Measurements from ENCODE around the gene AZU1. TPM values are rescaled to one million over a fixed set of nuclear protein-coding genes. Genes with fewer than 3 reads are reported as not detected.

AZU1 gene
- total RNA-seq, 5 donors from 2014 or later (not counting 1 experiment from before 2014, with no cell fraction given): 0.20 to 1.2 (median 0.38) TPM

GRCh38 chr19:858868-859843 lies 31.5 kb downstream of the AZU1 start, which contains the start of gene CFD:
TSS of gene CFD (plus strand) at chr19:859664. CDS start at chr19:859690, 26 bp downstream.
- Histone ChIP-seq H3K27ac (ENCODE audit: low read length) (no peak within 1 kb of the TSS), H3K27me3 (replicated peaks in 1 of 2; ENCODE audit: control insufficient read depth in 2 of 2, extremely low read depth in 1 of 2, insufficient read depth in 2 of 2, low read length in 1 of 2) (peaks cover 0 to 59% of the 10 kb centered on the region in 2 experiments), H3K4me1 (ENCODE audit: control insufficient read depth in 1 of 2, extremely low read depth in 1 of 2, insufficient read depth in 2 of 2, low read length in 2 of 2) (peaks cover 7 to 37% of the 10 kb centered on the region in 2 experiments), H3K9me3 (no peaks in the 10 kb centered on the region), H3K4me3 (ENCODE audit: control insufficient read depth in 1 of 2, extremely low read depth in 1 of 2, low read length in 1 of 2) (peak within 1 kb of the TSS in 1 of 2 donors; percentile 23), H3K36me3 (ENCODE audit: control insufficient read depth in 2 of 2, extremely low read depth in 1 of 2, insufficient read depth in 1 of 2, low read length in 1 of 2) (no peaks in the 10 kb centered on the region)
- Mint-ChIP-seq H3K27ac (no peak within 1 kb of the TSS), H3K9me3 (no peaks in the 10 kb centered on the region), H3K36me3 (no peaks in the 10 kb centered on the region), H3K27me3 (peaks cover 0 to 9% of the 10 kb centered on the region in 2 donors), H3K4me3 (peak within 1 kb of the TSS; percentile 13 to 28 (median 17)), H3K4me1 (peaks cover 17 to 21% (median 19%) of the 10 kb centered on the region in 3 donors)
- 31% methylated on average over 15 of the region's 24 CpGs for WGBS (ENCODE audit: insufficient coverage)
- POLR2A ChIA-PET: interaction anchor here (0.6 kb wide), 2 partner anchors 48 to 59 kb away, joined by 3 to 6 read pairs; no protein-coding TSS in a partner anchor
- no peak for ATAC-seq (replicated peaks in 1 of 4)
- peak in 2 of 35 experiments; percentile 28 to 54 for DNase-seq
- CTCF ChIA-PET: interaction anchor here in 1 of 2 donors (0.6 to 1.2 kb wide), 2 partner anchors 61 to 138 kb away, joined by 4 to 9 read pairs; no protein-coding TSS in a partner anchor

GRCh38 chr19:861141-861755 lies 33.6 kb downstream of the AZU1 start:
- H3K4me3 ChIP-seq (ENCODE audit: control insufficient read depth in 1 of 2, extremely low read depth in 1 of 2, low read length in 1 of 2): no peak overlapping the region
- no peaks in the 10 kb centered on the region for H3K36me3 Mint-ChIP-seq
- H3K27me3 ChIP-seq (replicated peaks in 1 of 2; ENCODE audit: control insufficient read depth in 2 of 2, extremely low read depth in 1 of 2, insufficient read depth in 2 of 2, low read length in 1 of 2): peaks cover 0 to 43% of the 10 kb centered on the region in 2 experiments
- ChIA-PET CTCF (no interaction called here), POLR2A (no interaction called here)
- no peak overlapping the region for H3K27ac Mint-ChIP-seq
- DNase-seq (no peak), ATAC-seq (replicated peaks in 1 of 4) (no peak)
- peak overlapping the region in 1 of 3 donors; percentile 75 for H3K4me3 Mint-ChIP-seq
- no peaks in the 10 kb centered on the region for H3K36me3 ChIP-seq (ENCODE audit: control insufficient read depth in 2 of 2, extremely low read depth in 1 of 2, insufficient read depth in 1 of 2, low read length in 1 of 2)
- H3K27me3 Mint-ChIP-seq: peaks cover 0 to 7% of the 10 kb centered on the region in 2 donors
- no peak overlapping the region for H3K27ac ChIP-seq (ENCODE audit: low read length)
- 68% methylated on average over 18 of the region's 35 CpGs for WGBS (ENCODE audit: insufficient coverage)
- no peaks in the 10 kb centered on the region for H3K9me3 ChIP-seq
- no peaks in the 10 kb centered on the region for H3K9me3 Mint-ChIP-seq
- peaks cover 17 to 23% (median 19%) of the 10 kb centered on the region in 3 donors for H3K4me1 Mint-ChIP-seq
- H3K4me1 ChIP-seq (ENCODE audit: control insufficient read depth in 1 of 2, extremely low read depth in 1 of 2, insufficient read depth in 2 of 2, low read length in 2 of 2): peaks cover 7 to 39% of the 10 kb centered on the region in 2 experiments

GRCh38 chr19:861756-862580 lies 34.3 kb downstream of the AZU1 start:
- H3K36me3 Mint-ChIP-seq: no peaks in the 10 kb centered on the region
- DNase-seq (peak in 34 of 35 experiments; percentile 46 to 76 (median 61)), ATAC-seq (replicated peaks in 1 of 4) (peak; percentile 33 to 46 (median 42))
- peaks cover 0 to 7% of the 10 kb centered on the region in 2 donors for H3K27me3 Mint-ChIP-seq
- H3K4me3 ChIP-seq (ENCODE audit: control insufficient read depth in 1 of 2, extremely low read depth in 1 of 2, low read length in 1 of 2): no peak overlapping the region
- H3K36me3 ChIP-seq (ENCODE audit: control insufficient read depth in 2 of 2, extremely low read depth in 1 of 2, insufficient read depth in 1 of 2, low read length in 1 of 2): no peaks in the 10 kb centered on the region
- ChIA-PET POLR2A (no interaction called here), CTCF (no interaction called here)
- H3K4me3 Mint-ChIP-seq: peak overlapping the region in 2 of 3 donors; percentile 55 to 75
- H3K27me3 ChIP-seq (replicated peaks in 1 of 2; ENCODE audit: control insufficient read depth in 2 of 2, extremely low read depth in 1 of 2, insufficient read depth in 2 of 2, low read length in 1 of 2): peaks cover 0 to 43% of the 10 kb centered on the region in 2 experiments
- H3K27ac ChIP-seq (ENCODE audit: low read length): no peak overlapping the region
- peaks cover 16 to 23% (median 19%) of the 10 kb centered on the region in 3 donors for H3K4me1 Mint-ChIP-seq
- peaks cover 7 to 39% of the 10 kb centered on the region in 2 experiments for H3K4me1 ChIP-seq (ENCODE audit: control insufficient read depth in 1 of 2, extremely low read depth in 1 of 2, insufficient read depth in 2 of 2, low read length in 2 of 2)
- WGBS (ENCODE audit: insufficient coverage): 38% methylated on average over 40 of the region's 60 CpGs
- H3K27ac Mint-ChIP-seq: no peak overlapping the region
- H3K9me3 Mint-ChIP-seq: no peaks in the 10 kb centered on the region
- H3K9me3 ChIP-seq: no peaks in the 10 kb centered on the region

- DNase-seq: peak; percentile 60 to 85 (median 78)
- H3K4me3 ChIP-seq (ENCODE audit: control insufficient read depth in 1 of 2, extremely low read depth in 1 of 2, low read length in 1 of 2): peak overlapping the region; percentile 5 to 29
- CTCF ChIA-PET: interaction anchor here in 1 of 2 donors (0.7 to 2.4 kb wide), 6 partner anchors 13 to 121 kb away, joined by 3 to 14 read pairs (median 5); partner anchors contain the start of genes MED16, RNU6-9 and WDR18
Observed at GRCh38 chr19:862581-863314, 35.1 kb downstream of the AZU1 start.

GRCh38 chr19:863315-863620 lies 35.6 kb downstream of the AZU1 start:
- ChIA-PET CTCF (interaction anchor here (0.6 to 2.4 kb wide), 9 partner anchors 9 to 120 kb away, joined by 3 to 14 read pairs (median 6); partner anchors contain the start of genes MED16 (in 1 of the 2), RNU6-9 (in 1 of the 2) and WDR18 (in 1 of the 2)), POLR2A (no interaction called here)
- Histone ChIP-seq H3K9me3 (no peaks in the 10 kb centered on the region), H3K27ac (ENCODE audit: low read length) (no peak overlapping the region), H3K4me3 (ENCODE audit: control insufficient read depth in 1 of 2, extremely low read depth in 1 of 2, low read length in 1 of 2) (peak overlapping the region in 1 of 2 donors; percentile 29), H3K36me3 (ENCODE audit: control insufficient read depth in 2 of 2, extremely low read depth in 1 of 2, insufficient read depth in 1 of 2, low read length in 1 of 2) (peaks cover 0 to 7% of the 10 kb centered on the region in 2 donors), H3K27me3 (replicated peaks in 1 of 2; ENCODE audit: control insufficient read depth in 2 of 2, extremely low read depth in 1 of 2, insufficient read depth in 2 of 2, low read length in 1 of 2) (peaks cover 0 to 40% of the 10 kb centered on the region in 2 experiments), H3K4me1 (ENCODE audit: control insufficient read depth in 1 of 2, extremely low read depth in 1 of 2, insufficient read depth in 2 of 2, low read length in 2 of 2) (peaks cover 7 to 37% of the 10 kb centered on the region in 2 experiments)
- no CpG with 5 or more reads among the region's 7 CpGs for WGBS (ENCODE audit: insufficient coverage)
- H3K4me3 Mint-ChIP-seq: peak overlapping the region; percentile 70 to 75 (median 72)
- peaks cover 19 to 23% (median 22%) of the 10 kb centered on the region in 3 donors for H3K4me1 Mint-ChIP-seq
- ATAC-seq (replicated peaks in 1 of 4) (no peak), DNase-seq (no peak)
- H3K9me3 Mint-ChIP-seq: no peaks in the 10 kb centered on the region
- peak overlapping the region; percentile 76 to 86 for H3K27ac Mint-ChIP-seq
- peaks cover 0 to 5% of the 10 kb centered on the region in 2 donors for H3K27me3 Mint-ChIP-seq
- H3K36me3 Mint-ChIP-seq: peaks cover 4% of the 10 kb centered on the region

More at GRCh38 chr19:862581-863314, 35.1 kb downstream of the AZU1 start:
- Histone ChIP-seq H3K27ac (ENCODE audit: low read length) (no peak overlapping the region), H3K9me3 (no peaks in the 10 kb centered on the region), H3K36me3 (ENCODE audit: control insufficient read depth in 2 of 2, extremely low read depth in 1 of 2, insufficient read depth in 1 of 2, low read length in 1 of 2) (peaks cover 0 to 3% of the 10 kb centered on the region in 2 donors), H3K4me1 (ENCODE audit: control insufficient read depth in 1 of 2, extremely low read depth in 1 of 2, insufficient read depth in 2 of 2, low read length in 2 of 2) (peaks cover 7 to 37% of the 10 kb centered on the region in 2 experiments), H3K27me3 (replicated peaks in 1 of 2; ENCODE audit: control insufficient read depth in 2 of 2, extremely low read depth in 1 of 2, insufficient read depth in 2 of 2, low read length in 1 of 2) (peaks cover 0 to 43% of the 10 kb centered on the region in 2 experiments)
- WGBS (ENCODE audit: insufficient coverage): 12% methylated on average over 45 of the region's 48 CpGs
- peak; percentile 50 to 63 (median 60) for ATAC-seq (replicated peaks in 1 of 4)
- H3K27ac Mint-ChIP-seq: peak overlapping the region in 1 of 2 donors; percentile 66
- peaks cover 19 to 23% (median 22%) of the 10 kb centered on the region in 3 donors for H3K4me1 Mint-ChIP-seq
- H3K36me3 Mint-ChIP-seq: peaks cover 4% of the 10 kb centered on the region
- peak overlapping the region; percentile 70 to 75 (median 72) for H3K4me3 Mint-ChIP-seq
- H3K27me3 Mint-ChIP-seq: peaks cover 0 to 6% of the 10 kb centered on the region in 2 donors
- H3K9me3 Mint-ChIP-seq: no peaks in the 10 kb centered on the region
- POLR2A ChIA-PET: no interaction called here
